ENCODE results near the gene C16orf96. TPM values are rescaled to one million over a fixed set of nuclear protein-coding genes. Genes with fewer than 3 reads are reported as not detected.

Gene C16orf96
- total and polyA plus RNA-seq, 2 of the 8 experiments (the other 6 are each of a cell fraction or from before 2014, with no cell fraction given), result 1.0 to 1.3 TPM

- no peak overlapping the region for H2AK5ac ChIP-seq (ENCODE audit: low read depth, low read length)
- peak overlapping the region; percentile 22; the same call in 1 of the 2 replicates for H4K8ac ChIP-seq (ENCODE audit: extremely low read depth, insufficient read depth, low read length)
- 90% methylated on average over 12 of the region's 12 CpGs; no CpG with 5 or more reads in 1 of the 2 experiments for whole genome bisulfite sequencing, 2 experiments (ENCODE audit: extremely low coverage in 1 of 2, insufficient coverage in 1 of 2, insufficient read length in 1 of 2, insufficient replicate concordance in 2 of 2, low coverage in 1 of 2, low lambda C conversion rate in 2 of 2, missing lambda C conversion rate in 1 of 2)
- H2BK120ac ChIP-seq (replicated peaks; ENCODE audit: low read depth, low read length), result no peak overlapping the region
- H2BK12ac ChIP-seq (ENCODE audit: low read depth, low read length), result no peak overlapping the region
- no peak overlapping the region for H3K4me3 ChIP-seq (ENCODE audit: extremely low read depth in 1 of 4, insufficient read depth in 2 of 4, low read depth in 3 of 4, low read length in 4 of 4)
- POLR2A ChIA-PET (ENCODE audit: partially characterized antibody), result interaction anchor here (0.6 to 2.0 kb wide), 6 partner anchors 10 to 51 kb away, joined by 3 to 7 read pairs (median 4); no protein-coding TSS in a partner anchor
- no peak overlapping the region for H2BK15ac ChIP-seq (ENCODE audit: low read length)
- no peaks in the 10 kb centered on the region; a peak in 1 of 7 replicates for H3K4me1 ChIP-seq (replicated peaks in 1 of 4; ENCODE audit: control insufficient read depth in 3 of 4, insufficient read depth in 4 of 4, low read length in 3 of 4)
- no peak overlapping the region for H3K4me2 ChIP-seq (ENCODE audit: insufficient read depth in 1 of 2, low read depth in 2 of 2, low read length in 2 of 2)
- no peak overlapping the region for H3K27ac ChIP-seq (ENCODE audit: low read depth, low read length)
- peaks cover 0 to 6% (median under 1%) of the 10 kb centered on the region in 4 experiments; a peak in 2 of 8 replicates for H3K36me3 ChIP-seq (ENCODE audit: control insufficient read depth in 2 of 4, insufficient read depth in 4 of 4, low read length in 3 of 4)
- no peak overlapping the region for H2BK20ac ChIP-seq (ENCODE audit: low read length)
- H4K5ac ChIP-seq (ENCODE audit: insufficient read length, low read depth, low read length), result no peak overlapping the region
- H2BK5ac ChIP-seq (ENCODE audit: low read depth, low read length), result no peak overlapping the region
- no peak overlapping the region for H3K4ac ChIP-seq (replicated peaks; ENCODE audit: insufficient read length, low read depth, low read length)
- H3K79me1 ChIP-seq (ENCODE audit: low read depth, low read length), result peaks cover 21% of the 10 kb centered on the region
- H4K20me1 ChIP-seq (replicated peaks in 1 of 2; ENCODE audit: control insufficient read depth in 1 of 2, insufficient read depth in 2 of 2, low read length in 2 of 2), result peaks cover 4 to 12% of the 10 kb centered on the region in 2 experiments
- CTCF ChIA-PET (ENCODE audit: partially characterized antibody), result interaction anchor here (0.6 to 7.4 kb wide), 12 partner anchors 9 to 120 kb away, joined by 3 to 49 read pairs (median 5); partner anchors contain the start of genes DNAAF8 and MGRN1
- H4K91ac ChIP-seq (replicated peaks; ENCODE audit: insufficient read length, low read length), result no peak overlapping the region
- H3K9ac ChIP-seq (replicated peaks in 1 of 4; ENCODE audit: extremely low read depth in 1 of 4, low read depth in 3 of 4, low read length in 3 of 4), result no peak overlapping the region
- no peak overlapping the region for H3K23ac ChIP-seq (ENCODE audit: insufficient read length)
- no peaks in the 10 kb centered on the region for H3K23me2 ChIP-seq (ENCODE audit: low read depth, low read length)
- no peak overlapping the region for H3K56ac ChIP-seq (replicated peaks; ENCODE audit: insufficient read length, low read depth, low read length)
- no peaks in the 10 kb centered on the region; a peak in 1 of 7 replicates for H3K27me3 ChIP-seq (replicated peaks in 1 of 4; ENCODE audit: control insufficient read depth in 3 of 4, extremely low read depth in 1 of 4, insufficient read depth in 3 of 4, low read length in 3 of 4)
- peaks cover 3 to 76% of the 10 kb centered on the region in 2 experiments for H3K79me2 ChIP-seq (ENCODE audit: control insufficient read depth in 1 of 2, insufficient read depth in 2 of 2, low read length in 2 of 2)
- H2AFZ ChIP-seq (ENCODE audit: low read length), result no peak overlapping the region
- FAIRE-seq (no peak), DNase-seq (ENCODE audit: low read depth in 1 of 2, low spot score in 2 of 2) (no peak)
- H3K18ac ChIP-seq (ENCODE audit: extremely low read depth, low read length), result no peak overlapping the region
- no peak overlapping the region for H3K14ac ChIP-seq (ENCODE audit: insufficient read length)
- H3K9me3 ChIP-seq (ENCODE audit: insufficient read depth in 2 of 2, low read depth in 1 of 2, low read length in 1 of 2), result no peaks in the 10 kb centered on the region
- TF ChIP-seq KDM4A (IDR thresholded peaks at IDR 0.05; ENCODE audit: low read depth, low read length, severe bottlenecking) (no peak), JUN (IDR thresholded peaks at IDR 0.05; ENCODE audit: low read depth, low read length) (no peak), TAF7 (optimal IDR thresholded peaks at IDR 0.05; ENCODE audit: borderline replicate concordance, low read depth, low read length) (no peak), TEAD4 (IDR thresholded peaks at IDR 0.05; ENCODE audit: low read depth, low read length) (no peak), SUZ12 (IDR thresholded peaks at IDR 0.05; ENCODE audit: low read length) (no peak), POLR2A (IDR thresholded peaks at IDR 0.05; ENCODE audit: control extremely low read depth in 1 of 2, low read depth in 2 of 2, low read length in 2 of 2) (no peak), POU5F1 (IDR thresholded peaks at IDR 0.05; ENCODE audit: low read depth, low read length) (no peak), CHD2 (IDR thresholded peaks at IDR 0.05; ENCODE audit: low read length) (no peak), CBX5 (IDR thresholded peaks at IDR 0.05; ENCODE audit: low read depth, low read length) (no peak), RNF2 (IDR thresholded peaks at IDR 0.05; ENCODE audit: borderline replicate concordance, low read depth, low read length, missing control alignments, poor library complexity, severe bottlenecking) (no peak), RBBP5 (IDR thresholded peaks at IDR 0.05; ENCODE audit: borderline replicate concordance, low read depth, low read length) (no peak)
- TF ChIP-seq, protein P1, sequence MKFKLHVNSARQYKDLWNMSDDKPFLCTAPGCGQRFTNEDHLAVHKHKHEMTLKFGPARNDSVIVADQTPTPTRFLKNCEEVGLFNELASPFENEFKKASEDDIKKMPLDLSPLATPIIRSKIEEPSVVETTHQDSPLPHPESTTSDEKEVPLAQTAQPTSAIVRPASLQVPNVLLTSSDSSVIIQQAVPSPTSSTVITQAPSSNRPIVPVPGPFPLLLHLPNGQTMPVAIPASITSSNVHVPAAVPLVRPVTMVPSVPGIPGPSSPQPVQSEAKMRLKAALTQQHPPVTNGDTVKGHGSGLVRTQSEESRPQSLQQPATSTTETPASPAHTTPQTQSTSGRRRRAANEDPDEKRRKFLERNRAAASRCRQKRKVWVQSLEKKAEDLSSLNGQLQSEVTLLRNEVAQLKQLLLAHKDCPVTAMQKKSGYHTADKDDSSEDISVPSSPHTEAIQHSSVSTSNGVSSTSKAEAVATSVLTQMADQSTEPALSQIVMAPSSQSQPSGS (IDR thresholded peaks at IDR 0.05; ENCODE audit: low read length), result no peak
Measured at GRCh38 chr16:4634768-4635167, 78.6 kb downstream of the C16orf96 start.

Measured in H1 (cell line).